ENCODE data around the gene PIR. TPM values are rescaled to one million over a fixed set of nuclear protein-coding genes. Genes with fewer than 3 reads are reported as not detected.

The PIR gene
- total RNA-seq, 1 experiment from 2014 or later: 55.5 TPM

- Histone ChIP-seq H3K4me3 (ENCODE audit: insufficient read depth, low read depth, low read length) (no peak overlapping the region), H3K36me3 (replicated peaks; ENCODE audit: control insufficient read depth, insufficient read depth, low read length) (no peaks in the 10 kb centered on the region), H3K27me3 (ENCODE audit: control insufficient read depth, insufficient read depth, low read length) (no peaks in the 10 kb centered on the region)
- no peak for DNase-seq
These were observed 8.4 kb upstream of the PIR start for GRCh38 chrX:15501506-15501905.

- Histone ChIP-seq H3K36me3 (replicated peaks; ENCODE audit: control insufficient read depth, insufficient read depth, low read length) (no peaks in the 10 kb centered on the region), H3K27me3 (ENCODE audit: control insufficient read depth, insufficient read depth, low read length) (no peaks in the 10 kb centered on the region), H3K4me3 (ENCODE audit: insufficient read depth, low read depth, low read length) (no peak within 1 kb of the TSS)
- DNase-seq: no peak
These were observed 7.4 kb upstream of the PIR start, which contains the start of gene BMX for GRCh38 chrX:15500497-15500966. Gene BMX (plus strand): TSS chrX:15500807. CDS start chrX:15508354, 7,547 bp downstream.

- no peaks in the 10 kb centered on the region for H3K27me3 ChIP-seq (ENCODE audit: control insufficient read depth, insufficient read depth, low read length)
- no peaks in the 10 kb centered on the region for H3K36me3 ChIP-seq (replicated peaks; ENCODE audit: control insufficient read depth, insufficient read depth, low read length)
- no peak for DNase-seq
- H3K4me3 ChIP-seq (ENCODE audit: insufficient read depth, low read depth, low read length): no peak overlapping the region
These were observed 6.8 kb upstream of the PIR start for GRCh38 chrX:15499976-15500375.

- DNase-seq: no peak
- H3K4me3 ChIP-seq (ENCODE audit: insufficient read depth, low read depth, low read length): no peak overlapping the region
- no peaks in the 10 kb centered on the region for H3K27me3 ChIP-seq (ENCODE audit: control insufficient read depth, insufficient read depth, low read length)
- H3K36me3 ChIP-seq (replicated peaks; ENCODE audit: control insufficient read depth, insufficient read depth, low read length): no peaks in the 10 kb centered on the region
These were observed 5.6 kb upstream of the PIR start for GRCh38 chrX:15498741-15499140.

GRCh38 chrX:15497865-15498264, 4.7 kb upstream of the PIR start:
- no peaks in the 10 kb centered on the region for H3K27me3 ChIP-seq (ENCODE audit: control insufficient read depth, insufficient read depth, low read length)
- no peak overlapping the region for H3K4me3 ChIP-seq (ENCODE audit: insufficient read depth, low read depth, low read length)
- peak; percentile 82 for DNase-seq
- H3K36me3 ChIP-seq (replicated peaks; ENCODE audit: control insufficient read depth, insufficient read depth, low read length): no peaks in the 10 kb centered on the region

- Histone ChIP-seq H3K36me3 (replicated peaks; ENCODE audit: control insufficient read depth, insufficient read depth, low read length) (no peaks in the 10 kb centered on the region), H3K27me3 (ENCODE audit: control insufficient read depth, insufficient read depth, low read length) (no peaks in the 10 kb centered on the region), H3K4me3 (ENCODE audit: insufficient read depth, low read depth, low read length) (no peak overlapping the region)
- no peak for DNase-seq
These were observed 3.7 kb upstream of the PIR start for GRCh38 chrX:15496824-15497223.

- H3K36me3 ChIP-seq (replicated peaks; ENCODE audit: control insufficient read depth, insufficient read depth, low read length): no peaks in the 10 kb centered on the region
- no peaks in the 10 kb centered on the region for H3K27me3 ChIP-seq (ENCODE audit: control insufficient read depth, insufficient read depth, low read length)
- DNase-seq: no peak
- H3K4me3 ChIP-seq (ENCODE audit: insufficient read depth, low read depth, low read length): no peak overlapping the region
These were observed 2.7 kb upstream of the PIR start for GRCh38 chrX:15495801-15496200.

GRCh38 chrX:15492469-15492868, 664 bp downstream of the PIR start:
- Histone ChIP-seq H3K4me3 (ENCODE audit: insufficient read depth, low read depth, low read length) (peak overlapping the region; percentile 56), H3K27me3 (ENCODE audit: control insufficient read depth, insufficient read depth, low read length) (no peaks in the 10 kb centered on the region), H3K36me3 (replicated peaks; ENCODE audit: control insufficient read depth, insufficient read depth, low read length) (no peaks in the 10 kb centered on the region)
- no peak for DNase-seq

GRCh38 chrX:15483891-15484290, 9.2 kb downstream of the PIR start:
- DNase-seq: no peak
- H3K36me3 ChIP-seq (replicated peaks; ENCODE audit: control insufficient read depth, insufficient read depth, low read length): no peaks in the 10 kb centered on the region; the same call in 1 of the 2 replicates
- H3K27me3 ChIP-seq (ENCODE audit: control insufficient read depth, insufficient read depth, low read length): no peaks in the 10 kb centered on the region
- H3K4me3 ChIP-seq (ENCODE audit: insufficient read depth, low read depth, low read length): no peak overlapping the region

- Histone ChIP-seq H3K27me3 (ENCODE audit: control insufficient read depth, insufficient read depth, low read length) (no peaks in the 10 kb centered on the region), H3K4me3 (ENCODE audit: insufficient read depth, low read depth, low read length) (no peak overlapping the region), H3K36me3 (replicated peaks; ENCODE audit: control insufficient read depth, insufficient read depth, low read length) (peaks cover 3% of the 10 kb centered on the region)
- DNase-seq: no peak
These were observed 17.6 kb downstream of the PIR start for GRCh38 chrX:15475486-15475885.

GRCh38 chrX:15475021-15475420, 18.1 kb downstream of the PIR start:
- Histone ChIP-seq H3K27me3 (ENCODE audit: control insufficient read depth, insufficient read depth, low read length) (no peaks in the 10 kb centered on the region), H3K4me3 (ENCODE audit: insufficient read depth, low read depth, low read length) (no peak overlapping the region), H3K36me3 (replicated peaks; ENCODE audit: control insufficient read depth, insufficient read depth, low read length) (peaks cover 3% of the 10 kb centered on the region)
- DNase-seq: no peak

GRCh38 chrX:15474028-15474427, 19.1 kb downstream of the PIR start:
- Histone ChIP-seq H3K4me3 (ENCODE audit: insufficient read depth, low read depth, low read length) (no peak overlapping the region), H3K36me3 (replicated peaks; ENCODE audit: control insufficient read depth, insufficient read depth, low read length) (peaks cover 3% of the 10 kb centered on the region), H3K27me3 (ENCODE audit: control insufficient read depth, insufficient read depth, low read length) (no peaks in the 10 kb centered on the region)
- no peak for DNase-seq

- Histone ChIP-seq H3K4me3 (ENCODE audit: insufficient read depth, low read depth, low read length) (no peak overlapping the region), H3K36me3 (replicated peaks; ENCODE audit: control insufficient read depth, insufficient read depth, low read length) (no peaks in the 10 kb centered on the region), H3K27me3 (ENCODE audit: control insufficient read depth, insufficient read depth, low read length) (no peaks in the 10 kb centered on the region)
- DNase-seq: no peak
These were observed 20.6 kb downstream of the PIR start for GRCh38 chrX:15472531-15472930.

GRCh38 chrX:15471028-15471427, 22.1 kb downstream of the PIR start:
- Histone ChIP-seq H3K36me3 (replicated peaks; ENCODE audit: control insufficient read depth, insufficient read depth, low read length) (no peaks in the 10 kb centered on the region), H3K4me3 (ENCODE audit: insufficient read depth, low read depth, low read length) (no peak overlapping the region), H3K27me3 (ENCODE audit: control insufficient read depth, insufficient read depth, low read length) (no peaks in the 10 kb centered on the region)
- peak; percentile 63 for DNase-seq

- DNase-seq: no peak
- H3K27me3 ChIP-seq (ENCODE audit: control insufficient read depth, insufficient read depth, low read length): no peaks in the 10 kb centered on the region
- no peaks in the 10 kb centered on the region for H3K36me3 ChIP-seq (replicated peaks; ENCODE audit: control insufficient read depth, insufficient read depth, low read length)
- no peak overlapping the region for H3K4me3 ChIP-seq (ENCODE audit: insufficient read depth, low read depth, low read length)
These were observed 23.5 kb downstream of the PIR start for GRCh38 chrX:15469613-15470012.

- DNase-seq: peak; percentile 25
- no peak overlapping the region for H3K4me3 ChIP-seq (ENCODE audit: insufficient read depth, low read depth, low read length)
- no peaks in the 10 kb centered on the region for H3K27me3 ChIP-seq (ENCODE audit: control insufficient read depth, insufficient read depth, low read length)
These were observed 25.1 kb downstream of the PIR start for GRCh38 chrX:15468036-15468435.

More at GRCh38 chrX:15468036-15468435, 25.1 kb downstream of the PIR start:
- no peaks in the 10 kb centered on the region for H3K36me3 ChIP-seq (replicated peaks; ENCODE audit: control insufficient read depth, insufficient read depth, low read length)

Data from H7 (cell line).